Upper lobe of left lung (tissue), 6 donors: ENCODE results near the gene UBL4A. TPM values are rescaled to one million over a fixed set of nuclear protein-coding genes. Genes with fewer than 3 reads are reported as not detected.
A peak's percentile ranks its signal among the peaks of the same experiment; 100 is the strongest.

ENCODE experiments used
- ATAC-seq, 2 donors: fragments of 200-7000 bp; cut with Tn5 transposase; one replicate each; pipeline ENCODE4 v1.9.1; 2022; ENCODE audit warnings: mild to moderate bottlenecking in 2 of 2, moderate library complexity in 2 of 2; ENCODE audit not compliant: low FRiP score in 2 of 2
- DNase-seq, 2 donors: peaks; one replicate each; pipeline ENCODE4 v3.0.0-alpha.2; 2019 to 2020
- H3K27ac ChIP-seq, 4 donors: fragments of 200-600 bp; sonication (generic); one replicate each; pipeline ENCODE4 v1.5.1; 2016 to 2019
- H3K27me3 ChIP-seq, 4 donors: fragments of 200-600 bp; sonication (generic); one replicate each; pipeline ENCODE4 v1.5.1; 2017 to 2019
- H3K36me3 ChIP-seq, 4 donors: fragments of 200-600 bp; sonication (generic); one replicate each; pipeline ENCODE4 v1.5.1; 2016 to 2019
- H3K4me1 ChIP-seq, 4 donors: fragments of 200-600 bp; sonication (generic); one replicate each; pipeline ENCODE4 v1.5.1; 2018 to 2019
- H3K4me3 ChIP-seq, 4 donors: fragments of 200-600 bp; sonication (generic); one replicate each; pipeline ENCODE4 v1.5.1; 2017 to 2019; ENCODE audit warnings: mild to moderate bottlenecking in 2 of 4, moderate library complexity in 1 of 4
- H3K9me3 ChIP-seq, 4 donors: fragments of 200-600 bp; sonication (generic); one replicate each; pipeline ENCODE4 v1.5.1; 2018 to 2019
- EP300 ChIP-seq, 4 donors: sonication (generic); formaldehyde crosslinking; IDR thresholded peaks; one replicate each; pipeline ENCODE4 v1.5.1; 2017; ENCODE audit warnings: antibody characterized with exemption in 4 of 4, control low read depth in 2 of 4
- POLR2A ChIP-seq, 4 donors: fragments of 450-650 bp; IDR thresholded peaks; one replicate each; pipeline ENCODE4 v1.5.1; 2016 to 2017; ENCODE audit warnings: antibody characterized with exemption in 4 of 4, mild to moderate bottlenecking in 2 of 4
- POLR2AphosphoS5 ChIP-seq, 2 donors: sonication (generic); formaldehyde crosslinking; IDR thresholded peaks; one replicate each; pipeline ENCODE4 v1.5.1; 2017; ENCODE audit warnings: antibody characterized with exemption in 2 of 2
- WGBS, 2 donors: methylation state at CpG; one replicate each; pipeline ENCODE4 v1.1.5; 2017 to 2018; 5-methylcytosine and 5-hydroxymethylcytosine counted together
- total RNA-seq, 6 donors: library from RNA; depleted of rRNA in 4 of 6; stranded (reverse); fragments of >200 nt in 4 of 6; gene quantifications; one replicate each; pipeline versions ENCODE4 v1.1.0 to v1.2.1, GENCODE V29; 2016 to 2021
- TF ChIP-seq, protein P1 (sequence below), 6 experiments: fragments of 450-650 bp in 4 of 6; fragments of 200-600 bp in 2 of 6; sonication (generic) in 2 of 6; IDR thresholded peaks; one replicate each; pipeline ENCODE4 v1.5.1; 2016 to 2019; ENCODE audit warnings: antibody characterized with exemption in 6 of 6
- donor health status: DM: no; HTN: no; CAD: no; lungs with moderate emphysema.
- donor health status: DM: no; HTN: yes; CAD: no; lungs with severe emphysema.

The UBL4A gene
- total RNA-seq, 6 donors from 2014 or later, result 13.6 to 52.2 (median 43.8) TPM

DNA sequence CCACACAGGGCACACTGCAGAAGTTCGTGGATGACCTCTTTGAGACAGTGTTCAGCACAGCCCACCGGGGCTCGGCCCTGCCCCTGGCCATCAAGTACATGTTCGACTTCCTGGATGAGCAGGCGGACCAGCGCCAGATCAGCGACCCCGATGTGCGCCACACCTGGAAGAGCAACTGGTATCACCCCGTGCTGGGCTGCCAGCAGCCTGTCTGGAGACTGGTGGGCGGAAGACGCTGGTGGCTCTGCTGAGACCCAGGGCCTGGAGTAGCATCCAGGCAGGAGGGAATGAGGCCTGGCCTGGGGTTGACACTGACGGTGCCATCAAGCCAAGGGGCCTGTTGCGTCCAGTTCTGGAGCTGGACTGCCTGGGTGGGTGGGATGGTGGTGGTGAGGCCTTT is 16.0 kb downstream of the UBL4A start:
- no peaks in the 10 kb centered on the region for H3K27me3 ChIP-seq
- ATAC-seq (no peak), DNase-seq (no peak)
- peaks cover 0 to 58% (median 23%) of the 10 kb centered on the region in 4 donors for H3K36me3 ChIP-seq
- TF ChIP-seq, protein P1, sequence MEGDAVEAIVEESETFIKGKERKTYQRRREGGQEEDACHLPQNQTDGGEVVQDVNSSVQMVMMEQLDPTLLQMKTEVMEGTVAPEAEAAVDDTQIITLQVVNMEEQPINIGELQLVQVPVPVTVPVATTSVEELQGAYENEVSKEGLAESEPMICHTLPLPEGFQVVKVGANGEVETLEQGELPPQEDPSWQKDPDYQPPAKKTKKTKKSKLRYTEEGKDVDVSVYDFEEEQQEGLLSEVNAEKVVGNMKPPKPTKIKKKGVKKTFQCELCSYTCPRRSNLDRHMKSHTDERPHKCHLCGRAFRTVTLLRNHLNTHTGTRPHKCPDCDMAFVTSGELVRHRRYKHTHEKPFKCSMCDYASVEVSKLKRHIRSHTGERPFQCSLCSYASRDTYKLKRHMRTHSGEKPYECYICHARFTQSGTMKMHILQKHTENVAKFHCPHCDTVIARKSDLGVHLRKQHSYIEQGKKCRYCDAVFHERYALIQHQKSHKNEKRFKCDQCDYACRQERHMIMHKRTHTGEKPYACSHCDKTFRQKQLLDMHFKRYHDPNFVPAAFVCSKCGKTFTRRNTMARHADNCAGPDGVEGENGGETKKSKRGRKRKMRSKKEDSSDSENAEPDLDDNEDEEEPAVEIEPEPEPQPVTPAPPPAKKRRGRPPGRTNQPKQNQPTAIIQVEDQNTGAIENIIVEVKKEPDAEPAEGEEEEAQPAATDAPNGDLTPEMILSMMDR (IDR thresholded peaks at IDR 0.05), result no peak
- TF ChIP-seq EP300 (IDR thresholded peaks at IDR 0.05) (no peak), POLR2A (IDR thresholded peaks at IDR 0.05) (no peak), POLR2AphosphoS5 (IDR thresholded peaks at IDR 0.05) (no peak)
- no peaks in the 10 kb centered on the region for H3K9me3 ChIP-seq
- H3K4me3 ChIP-seq, result no peak overlapping the region
- WGBS, 2 donors, result 93 to 96% methylated on average over 4 to 14 of the region's 14 CpGs
- no peaks in the 10 kb centered on the region for H3K4me1 ChIP-seq
- H3K27ac ChIP-seq, result no peak overlapping the region

DNA sequence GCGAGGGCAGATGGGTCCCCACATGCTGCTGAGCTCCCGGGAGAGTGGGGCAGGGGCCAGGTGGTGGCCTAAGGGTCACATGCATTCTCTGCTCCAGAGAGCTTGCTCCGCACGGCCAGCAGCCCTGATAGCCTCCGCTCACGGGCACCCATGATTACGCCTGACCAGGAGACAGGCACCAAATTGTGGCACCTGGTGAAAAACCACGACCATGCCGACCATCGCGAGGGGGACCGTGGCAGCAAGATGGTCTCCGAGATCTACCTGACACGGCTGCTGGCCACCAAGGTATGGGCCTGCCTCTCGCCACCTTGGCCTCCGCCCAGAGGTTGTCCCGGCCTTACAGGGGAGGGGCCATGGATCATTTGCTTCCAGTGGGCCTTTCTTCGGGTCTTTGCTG is 16.5 kb downstream of the UBL4A start:
- no peak for DNase-seq
- peaks cover 0 to 59% (median 25%) of the 10 kb centered on the region in 4 donors for H3K36me3 ChIP-seq
- TF ChIP-seq POLR2AphosphoS5 (IDR thresholded peaks at IDR 0.05) (no peak), EP300 (IDR thresholded peaks at IDR 0.05) (no peak), POLR2A (IDR thresholded peaks at IDR 0.05) (no peak)
- TF ChIP-seq, protein P1 (IDR thresholded peaks at IDR 0.05), result no peak

DNA sequence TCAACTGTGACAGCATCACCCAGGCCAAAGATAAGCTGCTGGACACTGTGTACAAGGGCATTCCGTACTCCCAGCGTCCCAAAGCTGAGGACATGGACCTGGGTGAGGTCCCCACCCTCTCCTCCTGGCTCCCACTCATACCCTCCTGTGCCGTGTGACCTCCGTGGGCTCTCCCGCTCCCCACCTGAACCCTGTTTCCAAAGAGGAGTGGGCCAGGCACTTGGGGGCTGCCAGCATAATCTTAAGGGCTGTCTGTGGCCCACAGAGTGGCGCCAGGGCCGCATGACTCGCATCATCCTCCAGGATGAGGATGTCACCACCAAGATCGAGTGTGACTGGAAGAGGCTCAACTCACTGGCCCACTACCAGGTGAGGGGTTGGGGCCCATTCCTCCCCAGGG is 17.3 kb downstream of the UBL4A start:
- Histone ChIP-seq H3K4me1 (no peaks in the 10 kb centered on the region), H3K27ac (no peak overlapping the region), H3K9me3 (no peaks in the 10 kb centered on the region), H3K36me3 (peaks cover 0 to 60% (median 28%) of the 10 kb centered on the region in 4 donors), H3K27me3 (no peaks in the 10 kb centered on the region), H3K4me3 (no peak overlapping the region)
- TF ChIP-seq, protein P1 (IDR thresholded peaks at IDR 0.05), result no peak
- TF ChIP-seq EP300 (IDR thresholded peaks at IDR 0.05) (no peak), POLR2A (IDR thresholded peaks at IDR 0.05) (no peak), POLR2AphosphoS5 (IDR thresholded peaks at IDR 0.05) (no peak)
- WGBS, 2 donors, result 85% methylated on average over 9 of the region's 9 CpGs; no CpG with 5 or more reads in 1 of the 2 donors
- DNase-seq, result no peak
- no peak for ATAC-seq

More for the DNA sequence above, 16.5 kb downstream of the UBL4A start:
- H3K27me3 ChIP-seq, result no peaks in the 10 kb centered on the region
- WGBS, 2 donors, result 95% methylated on average over 8 of the region's 18 CpGs; no CpG with 5 or more reads in 1 of the 2 donors
- no peak for ATAC-seq
- H3K4me3 ChIP-seq, result no peak overlapping the region
- H3K27ac ChIP-seq, result no peak overlapping the region
- H3K9me3 ChIP-seq, result no peaks in the 10 kb centered on the region
- H3K4me1 ChIP-seq, result no peaks in the 10 kb centered on the region

DNA sequence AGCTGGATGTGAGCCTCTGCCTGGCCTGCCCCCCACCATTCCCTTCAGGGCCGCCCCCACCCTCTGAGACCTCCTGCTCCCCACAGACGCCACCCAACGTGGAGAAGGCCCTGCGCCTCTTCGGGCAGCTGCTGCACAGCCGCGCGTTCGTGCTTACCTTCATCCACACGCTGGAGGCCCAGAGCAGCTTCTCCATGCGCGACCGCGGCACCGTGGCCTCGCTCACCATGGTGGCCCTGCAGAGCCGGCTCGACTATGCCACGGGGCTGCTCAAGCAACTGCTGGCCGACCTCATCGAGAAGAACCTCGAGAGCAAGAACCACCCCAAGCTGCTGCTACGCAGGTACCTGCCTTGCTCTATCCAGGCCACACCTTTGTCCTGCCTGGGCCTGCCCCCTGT is 18.2 kb downstream of the UBL4A start:
- Histone ChIP-seq H3K27me3 (no peaks in the 10 kb centered on the region), H3K36me3 (peaks cover 0 to 66% (median 31%) of the 10 kb centered on the region in 4 donors), H3K9me3 (no peaks in the 10 kb centered on the region), H3K27ac (no peak overlapping the region), H3K4me3 (no peak overlapping the region), H3K4me1 (no peaks in the 10 kb centered on the region)
- 96 to 100% methylated on average over 6 to 17 of the region's 23 CpGs for WGBS, 2 donors
- ATAC-seq (no peak), DNase-seq (peak in 1 of 2 donors; percentile 58)
- TF ChIP-seq POLR2AphosphoS5 (IDR thresholded peaks at IDR 0.05), result no peak
- no peak for TF ChIP-seq EP300 (IDR thresholded peaks at IDR 0.05)
- TF ChIP-seq, protein P1 (IDR thresholded peaks at IDR 0.05), result no peak
- no peak for TF ChIP-seq POLR2A (IDR thresholded peaks at IDR 0.05)

DNA sequence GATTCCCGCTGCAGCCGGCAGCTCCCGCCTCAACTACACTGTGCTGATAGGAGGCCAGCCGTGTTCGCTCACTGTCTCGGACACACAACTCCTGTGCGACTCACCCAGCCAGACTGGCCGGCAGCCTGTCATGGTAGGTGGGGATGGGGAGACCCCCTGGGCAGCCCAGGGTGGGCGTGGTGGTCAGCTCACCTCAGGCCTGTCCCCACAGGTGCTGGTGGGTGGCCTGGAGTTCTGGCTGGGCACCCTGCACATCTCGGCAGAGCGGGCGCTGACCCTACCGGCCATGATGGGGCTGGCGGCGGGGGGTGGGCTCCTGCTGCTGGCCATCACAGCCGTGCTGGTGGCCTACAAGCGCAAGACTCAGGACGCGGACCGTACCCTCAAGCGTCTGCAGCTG is 18.9 kb downstream of the UBL4A start:
- Histone ChIP-seq H3K27ac (no peak overlapping the region), H3K27me3 (no peaks in the 10 kb centered on the region), H3K4me3 (no peak overlapping the region), H3K9me3 (no peaks in the 10 kb centered on the region), H3K36me3 (peaks cover 0 to 66% (median 31%) of the 10 kb centered on the region in 4 donors), H3K4me1 (no peaks in the 10 kb centered on the region)
- TF ChIP-seq EP300 (IDR thresholded peaks at IDR 0.05) (no peak), POLR2A (IDR thresholded peaks at IDR 0.05) (no peak), POLR2AphosphoS5 (IDR thresholded peaks at IDR 0.05) (no peak)
- TF ChIP-seq, protein P1 (IDR thresholded peaks at IDR 0.05), result no peak
- 95% methylated on average over 20 of the region's 21 CpGs; no CpG with 5 or more reads in 1 of the 2 donors for WGBS, 2 donors
- ATAC-seq (no peak), DNase-seq (no peak)
